Ishikawa (cell line): Measurements from ENCODE around the gene GIMAP8.

Experiments
- CREB1 ChIP-seq: IDR thresholded peaks from 2 replicates; pipeline ENCODE4 v1.6.1; 2012; ENCODE audit warnings: low read depth
- FOXM1 ChIP-seq: IDR thresholded peaks from 2 replicates; pipeline ENCODE4 v1.6.1; 2012; ENCODE audit warnings: low read depth, borderline replicate concordance

DNA sequence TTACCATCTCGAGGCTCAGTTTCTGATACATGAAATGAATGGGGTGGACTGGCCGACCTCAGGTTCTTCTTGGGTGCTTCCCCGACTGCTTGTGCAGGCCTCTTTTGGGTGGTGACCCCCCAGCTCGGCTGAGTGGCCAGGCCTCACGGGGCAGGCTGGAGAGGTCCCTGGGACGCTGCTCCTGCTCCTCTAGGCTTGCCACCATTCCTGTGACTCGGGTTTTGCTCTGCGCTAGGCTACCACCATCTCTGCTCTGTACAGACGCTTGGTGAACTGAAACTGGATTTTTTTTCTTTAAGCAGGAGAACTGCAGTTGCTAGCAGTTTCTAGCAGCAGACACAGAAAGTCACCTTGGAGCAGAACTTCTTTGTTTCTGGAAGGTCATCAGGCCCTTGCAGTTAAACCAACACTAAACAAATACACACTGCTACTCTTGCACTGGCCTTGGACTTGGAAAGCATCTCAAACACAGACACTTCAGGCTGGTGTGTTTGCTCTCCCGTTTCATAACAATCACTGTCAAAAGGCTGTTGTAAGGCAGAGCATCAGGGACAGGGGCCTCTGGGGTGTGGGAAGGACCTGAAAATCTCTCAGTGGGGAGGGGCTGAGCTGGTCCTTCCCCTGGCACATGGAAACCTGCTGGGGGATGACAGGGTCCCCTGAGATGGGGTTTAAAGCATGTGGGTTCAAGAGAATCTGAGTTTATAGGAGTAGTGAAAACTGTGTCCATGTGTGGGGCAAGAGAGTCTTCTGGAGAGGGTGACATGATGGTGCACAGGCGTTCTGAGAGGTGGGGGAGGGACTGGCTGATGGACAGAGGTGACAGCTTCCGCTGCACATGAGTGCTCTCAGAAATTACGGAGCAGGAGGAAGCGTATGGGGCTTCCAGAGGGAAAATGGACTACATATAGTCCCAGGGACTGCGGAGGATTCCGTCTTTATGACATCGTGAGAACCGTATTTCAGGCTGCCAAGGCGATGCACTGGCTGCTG is 35.0 kb upstream of the GIMAP8 start:
- TF ChIP-seq FOXM1 (no peak), CREB1 (no peak)
